GM12874 (cell line): ENCODE measurements around the gene AMIGO1.

ENCODE experiments used
- CTCF ChIP-seq: IDR thresholded peaks from 2 replicates; pipeline ENCODE4 v1.5.1; 2011; ENCODE audit warnings: low read depth, mild to moderate bottlenecking, control low read depth, low read length, moderate library complexity; ENCODE audit not compliant: insufficient read depth

Gene AMIGO1

GRCh38 chr1:109467301-109467777 lies 42.2 kb downstream of the AMIGO1 start:
- no peak for TF ChIP-seq CTCF

- no peak for TF ChIP-seq CTCF
Measured at GRCh38 chr1:109466452-109467300, 42.9 kb downstream of the AMIGO1 start, which contains the start of gene SYPL2. SYPL2 (plus strand) TSS chr1:109466546; CDS start chr1:109466844, 298 bp downstream.

- no peak for TF ChIP-seq CTCF
Measured at GRCh38 chr1:109466125-109466451, 43.4 kb downstream of the AMIGO1 start.

GRCh38 chr1:109457819-109458218 lies 51.7 kb downstream of the AMIGO1 start:
- no peak for TF ChIP-seq CTCF

GRCh38 chr1:109454497-109455133 lies 54.9 kb downstream of the AMIGO1 start:
- TF ChIP-seq CTCF, result no peak
